GM12878 (cell line): ENCODE results near the gene METAP2. TPM values are rescaled to one million over a fixed set of nuclear protein-coding genes. Genes with fewer than 3 reads are reported as not detected.

ENCODE experiments used
- ATAC-seq: fragments of 200-7000 bp; cut with Tn5 transposase; 3 replicates; pipeline ENCODE4 v1.9.1; 2020; ENCODE audit warnings: mild to moderate bottlenecking, moderate library complexity
- BruUV-seq: library from RNA; stranded (reverse); fragments of 400-500 nt; replicated peaks from 2 replicates; lab custom pipeline; 2021; lab: Mats Ljungman, UMichigan
- CTCF ChIA-PET: fragments of 300-600 bp; sonication (Branson Sonifier 250); formaldehyde crosslinking; extraction: SDS; loops from one replicate; lab custom pipeline; 2021; ENCODE audit warnings: inconsistent platforms; lab: Yijun Ruan, JAX
- POLR2A ChIA-PET: fragments of 350-600 bp; formaldehyde crosslinking; extraction: SDS; loops from one replicate; lab custom pipeline; 2021; ENCODE audit warnings: inconsistent platforms; lab: Charles Lee
- RAD21 ChIA-PET: fragments of 300-600 bp; sonication (Branson Sonifier 250); formaldehyde crosslinking; loops from one replicate; lab custom pipeline; 2023; ENCODE audit warnings: antibody characterized with exemption; ENCODE audit not compliant: unreplicated experiment; lab: Charles Lee
- SMC1A ChIA-PET: fragments of 300-600 bp; sonication (Branson Sonifier 250); formaldehyde crosslinking; loops from one replicate; lab custom pipeline; 2023; ENCODE audit not compliant: unreplicated experiment, uncharacterized antibody; lab: Charles Lee
- DNase-seq: peaks from one replicate; pipeline ENCODE4 v3.0.0-alpha.2; 2011; ENCODE audit warnings: low read depth, low spot score
- FAIRE-seq: peaks from 3 replicates; lab custom pipeline; 2011; peaks lifted over from hg19 to GRCh38; lab: Jason Lieb, UNC
- H2AFZ ChIP-seq: 2 replicates; pipeline ENCODE4 v1.6.0; 2011; ENCODE audit warnings: low read depth, low read length, control low read depth; ENCODE audit not compliant: control insufficient read depth
- H3K27ac ChIP-seq: 2 replicates; pipeline ENCODE4 v1.5.1; 2011; ENCODE audit warnings: control low read depth; ENCODE audit not compliant: control insufficient read depth, insufficient read depth
- H3K27me3 ChIP-seq, 2 experiments: replicated peaks in 1 of 2; 2 replicates each; pipeline versions ENCODE4 v1.6.0 to v1.6.1; 2011; ENCODE audit warnings: low read length in 1 of 2; ENCODE audit not compliant: control insufficient read depth in 2 of 2, insufficient read depth in 2 of 2
- H3K36me3 ChIP-seq, 2 experiments: 2 replicates each; pipeline ENCODE4 v1.5.1; 2011; ENCODE audit warnings: low read length in 1 of 2; ENCODE audit not compliant: control insufficient read depth in 2 of 2, insufficient read depth in 2 of 2
- H3K4me1 ChIP-seq: 2 replicates; pipeline ENCODE4 v1.6.1; 2011; ENCODE audit warnings: mild to moderate bottlenecking, low read length, moderate library complexity, mixed read lengths; ENCODE audit not compliant: control insufficient read depth, insufficient read depth
- H3K4me2 ChIP-seq: 2 replicates; pipeline ENCODE4 v1.6.0; 2011; ENCODE audit warnings: control low read depth; ENCODE audit not compliant: control insufficient read depth, insufficient read depth
- H3K4me3 ChIP-seq: fragments of 200-600 bp; sonication (generic); 2 replicates; pipeline ENCODE4 v1.5.1; 2016
- H3K79me2 ChIP-seq: 2 replicates; pipeline ENCODE4 v1.6.0; 2011; ENCODE audit warnings: low read length; ENCODE audit not compliant: control insufficient read depth, insufficient read depth
- H3K9ac ChIP-seq: 2 replicates; pipeline ENCODE4 v1.8.0; 2011; ENCODE audit warnings: low read length, control low read depth, mixed read lengths; ENCODE audit not compliant: control insufficient read depth, insufficient read depth
- H3K9me3 ChIP-seq: replicated peaks from 3 replicates; pipeline ENCODE4 v1.5.1; 2011; ENCODE audit warnings: mild to moderate bottlenecking, low read length; ENCODE audit not compliant: control insufficient read depth, insufficient read depth
- H4K20me1 ChIP-seq: 2 replicates; pipeline ENCODE4 v1.6.0; 2011; ENCODE audit not compliant: control insufficient read depth, insufficient read depth
- CEBPZ ChIP-seq: fragments of 150-350 bp; IDR thresholded peaks from 2 replicates; pipeline ENCODE4 v1.6.1; 2016; ENCODE audit warnings: low read depth, low read length
- ELK1 ChIP-seq: IDR thresholded peaks from 2 replicates; pipeline ENCODE4 v1.6.1; 2012; ENCODE audit warnings: low read depth, low read length, improper control_type of control experiment
- NKRF ChIP-seq: fragments of 450-650 bp; conservative IDR thresholded peaks from 2 replicates; pipeline ENCODE4 v1.6.1; 2017; ENCODE audit warnings: mild to moderate bottlenecking, moderate library complexity
- POLR2AphosphoS2 ChIP-seq: IDR thresholded peaks from 2 replicates; pipeline ENCODE4 v1.6.1; 2011; ENCODE audit warnings: low read depth, mild to moderate bottlenecking, low read length, improper control_type of control experiment, moderate library complexity
- PRDM15 ChIP-seq: fragments of 450-650 bp; formaldehyde crosslinking; IDR thresholded peaks from 2 replicates; pipeline ENCODE4 v1.4.0; 2020; ENCODE audit warnings: mild to moderate bottlenecking, moderate library complexity
- RB1 ChIP-seq: fragments of 450-650 bp; formaldehyde crosslinking; IDR thresholded peaks from 2 replicates; pipeline ENCODE4 v1.6.1; 2017; ENCODE audit warnings: mild to moderate bottlenecking, borderline replicate concordance
- SIN3A ChIP-seq: IDR thresholded peaks from 2 replicates; pipeline ENCODE4 v1.6.1; 2012; ENCODE audit warnings: low read depth, low read length, improper control_type of control experiment
- SP1 ChIP-seq: IDR thresholded peaks from one replicate; pipeline ENCODE4 v1.6.1; 2011; ENCODE audit warnings: low read depth, low read length
- TCF3 ChIP-seq: IDR thresholded peaks from 2 replicates; pipeline ENCODE4 v1.6.1; 2012; ENCODE audit warnings: low read depth, mild to moderate bottlenecking, low read length, borderline replicate concordance; ENCODE audit not compliant: insufficient read depth
- USF1 ChIP-seq: IDR thresholded peaks from 2 replicates; pipeline ENCODE4 v1.6.1; 2011; ENCODE audit warnings: borderline replicate concordance, low read depth, mild to moderate bottlenecking, moderate library complexity, mixed read lengths, low read length; ENCODE audit not compliant: insufficient read depth; ENCODE audit errors: extremely low read length
- WGBS: methylation state at CpG from one replicate; pipeline ENCODE4 v1.1.6; 2016; ENCODE audit warnings: low lambda C conversion rate; ENCODE audit not compliant: insufficient replicate concordance, insufficient coverage; ENCODE audit errors: missing lambda C conversion rate; 5-methylcytosine and 5-hydroxymethylcytosine counted together
- in situ Hi-C: fragments of 300-500 bp; cut with MboI; formaldehyde crosslinking; loops from 9 replicates; pipeline ENCODE4 v1.14.3; 2018; ENCODE audit warnings: mixed read lengths
- intact Hi-C: fragments of 100-400 bp; cut with micrococcal nuclease; formaldehyde crosslinking; loops from one replicate; pipeline ENCODE4 v1.14.2; 2022; ENCODE audit not compliant: unreplicated experiment
- polyA plus RNA-seq, 11 experiments: library from polyadenylated mRNA; depleted of rRNA in 4 of 11; unstranded in 6 of 11; stranded (reverse) in 5 of 11; fragments of >200 nt; fragmentation: Nextera tagmentation in 4 of 11; fragmentation: Illumina TruSeq in 1 of 11; extraction: Ambion mirVana in 4 of 11; extraction: Trizol in 1 of 11; gene quantifications; 1 replicate in 1 of 11; 2 replicates in 10 of 11; pipeline versions ENCODE4 v1.2.1 to v1.2.3, GENCODE V29; 2011 to 2016; ENCODE audit warnings: inconsistent platforms in 2 of 11, missing spikeins in 2 of 11, low read depth in 1 of 11
- total RNA-seq, 4 experiments: library from RNA; depleted of rRNA in 3 of 4; stranded (reverse); fragments of >200 nt in 3 of 4; fragmentation: Illumina TruSeq in 1 of 4; extraction: Trizol in 1 of 4; gene quantifications; 2 replicates each; pipeline versions ENCODE4 v1.2.1 to v1.2.3, GENCODE V29; 2013 to 2021

METAP2 gene
- total and polyA plus RNA-seq, 10 of the 15 experiments (the other 5 are each of a cell fraction or from before 2014, with no cell fraction given): 50.7 to 132 (median 73.9) TPM

GRCh38 chr12:95554532-95555071 lies 80.7 kb downstream of the METAP2 start (continued):
- TF ChIP-seq USF1 (no peak), NKRF (no peak), RB1 (no peak)

GRCh38 chr12:95557625-95558024 lies 83.7 kb downstream of the METAP2 start:
- Histone ChIP-seq H3K9me3 (no peaks in the 10 kb centered on the region), H3K4me3 (no peak overlapping the region), H3K79me2 (no peaks in the 10 kb centered on the region), H3K4me2 (no peak overlapping the region), H3K9ac (no peak overlapping the region), H3K4me1 (no peaks in the 10 kb centered on the region), H3K36me3 (no peaks in the 10 kb centered on the region), H4K20me1 (no peaks in the 10 kb centered on the region), H3K27me3 (no peaks in the 10 kb centered on the region), H2AFZ (no peak overlapping the region), H3K27ac (no peak overlapping the region)
- ChIA-PET POLR2A (no interaction called here), CTCF (no interaction called here), SMC1A (interaction anchor here (0.5 kb wide), 1 partner anchor 246 kb away, joined by 3 read pairs; no protein-coding TSS in a partner anchor), RAD21 (no interaction called here)
- intact Hi-C loops (no loop called here), in situ Hi-C loops (no loop called here)
- ATAC-seq (no peak), DNase-seq (no peak), FAIRE-seq (no peak)
- BruUV-seq: no TSS peak
- WGBS: 0% methylated on average over 1 of the region's 1 CpG
- no peak for TF ChIP-seq TCF3
- TF ChIP-seq PRDM15 (CRISPR knock-in tag): no peak
- TF ChIP-seq SIN3A: no peak
- TF ChIP-seq POLR2AphosphoS2: no peak
- TF ChIP-seq SP1: no peak
- TF ChIP-seq CEBPZ: no peak
- no peak for TF ChIP-seq ELK1
